Activated CD8-positive, alpha-beta memory T cell treated with anti-CD3 and anti-CD28 coated beads, Interleukin-2, amount 50 U/mL, for 4 hours (primary cell): Measurements from ENCODE around the gene ARHGAP21.
"Not testable (repeated sequence)": the region's sequence is repeated elsewhere in the genome, so short reads cannot be mapped to it uniquely, and the experiment has no call there.

Experiments used
- DNase-seq: peaks from one replicate; pipeline ENCODE4 v3.0.0-alpha.2; 2020

The ARHGAP21 gene

DNA sequence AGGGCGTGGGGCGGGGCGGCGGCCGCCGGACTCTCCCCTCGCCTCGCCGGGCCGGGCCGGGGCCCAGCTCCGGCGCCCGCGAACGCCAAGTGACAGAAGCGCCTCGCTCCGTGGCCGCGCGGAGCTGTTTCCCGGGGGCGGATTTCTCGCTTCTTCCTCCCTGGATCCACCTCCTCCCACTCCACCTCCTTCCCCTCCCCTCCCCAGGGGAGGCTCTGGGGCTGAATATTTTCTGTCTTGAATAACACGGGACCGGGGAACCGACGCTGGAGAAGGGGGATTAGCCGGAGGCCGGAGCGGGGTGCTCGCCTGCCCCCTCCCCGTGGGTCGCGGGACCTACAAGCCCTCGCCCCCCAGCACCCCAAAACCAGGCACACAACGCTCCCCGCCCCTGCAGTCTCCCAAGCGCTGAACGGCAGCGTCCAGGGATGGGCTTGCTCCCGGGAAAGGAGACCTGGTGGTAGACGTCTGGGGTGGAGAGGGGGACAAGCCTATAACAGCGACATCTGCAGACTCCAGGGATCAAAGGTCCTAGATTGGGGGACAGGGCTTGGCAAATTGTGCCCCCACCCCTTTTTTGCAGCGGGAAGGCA is at the start of gene ARHGAP21:
Gene ARHGAP21 (minus strand): TSS at position 100 of the 593 bp plus-strand sequence. CDS start 1,988 bp downstream, outside the sequence.
- DNase-seq = peak; percentile 35

DNA sequence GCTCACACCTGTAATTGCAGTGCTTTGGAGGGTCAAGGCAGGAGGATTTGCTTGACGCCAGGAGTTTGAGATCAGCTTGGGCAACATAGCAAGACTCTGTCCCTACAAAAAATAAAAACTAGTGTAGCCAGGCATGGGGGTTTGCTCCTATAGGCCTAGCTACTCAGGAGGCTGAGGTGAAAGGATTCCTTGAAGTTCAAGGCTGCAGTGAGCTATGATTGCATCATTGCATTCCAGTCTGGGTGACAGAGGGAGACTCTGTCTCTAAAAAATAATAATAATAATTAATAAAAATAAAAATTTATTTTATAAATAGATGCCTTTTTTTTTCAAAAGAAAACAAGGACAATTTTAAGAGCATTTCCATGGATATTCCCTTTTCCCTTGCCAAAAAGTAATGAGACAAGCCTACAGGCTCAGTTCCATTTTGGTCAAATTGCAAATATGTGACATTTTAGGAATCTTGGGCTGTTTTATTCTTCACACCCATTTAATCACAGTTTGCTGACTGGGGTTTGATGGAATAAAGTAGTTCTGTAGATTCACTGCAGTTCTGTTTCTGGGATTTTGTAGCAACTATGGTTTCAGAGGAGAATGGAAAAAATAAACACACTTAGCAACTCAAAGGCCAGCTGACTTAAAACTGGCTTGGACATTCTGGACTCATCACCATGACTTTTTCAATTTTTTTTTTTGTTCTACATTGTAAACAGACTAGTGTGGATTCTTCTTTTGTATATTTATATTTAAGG is 48.4 kb upstream of the ARHGAP21 start:
- no peak for DNase-seq

DNA sequence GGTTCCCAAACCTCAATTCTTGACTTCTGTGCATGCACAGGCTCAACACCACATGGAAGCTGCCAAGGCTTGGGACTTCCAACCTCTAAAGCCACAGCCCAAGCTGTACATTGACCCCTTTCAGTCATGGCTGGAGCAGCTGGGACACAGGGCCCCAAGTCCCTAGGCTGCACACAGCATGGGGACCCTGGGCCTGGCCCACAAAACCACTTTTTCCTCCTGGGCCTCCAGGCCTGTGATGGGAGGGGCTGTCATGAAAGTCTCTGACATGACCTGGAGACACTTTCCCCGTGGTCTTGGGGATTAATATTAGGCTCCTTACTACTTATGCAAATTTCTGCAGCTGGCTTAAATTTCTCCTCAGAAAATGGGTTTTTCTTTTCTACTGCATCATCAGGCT is 41.3 kb upstream of the ARHGAP21 start:
- DNase-seq = not testable (repeated sequence)

GRCh38 chr10:24762966-24763623 is 39.4 kb upstream of the ARHGAP21 start:
- no peak for DNase-seq

GRCh38 chr10:24762161-24762924 is 38.7 kb upstream of the ARHGAP21 start:
- no peak for DNase-seq

DNA sequence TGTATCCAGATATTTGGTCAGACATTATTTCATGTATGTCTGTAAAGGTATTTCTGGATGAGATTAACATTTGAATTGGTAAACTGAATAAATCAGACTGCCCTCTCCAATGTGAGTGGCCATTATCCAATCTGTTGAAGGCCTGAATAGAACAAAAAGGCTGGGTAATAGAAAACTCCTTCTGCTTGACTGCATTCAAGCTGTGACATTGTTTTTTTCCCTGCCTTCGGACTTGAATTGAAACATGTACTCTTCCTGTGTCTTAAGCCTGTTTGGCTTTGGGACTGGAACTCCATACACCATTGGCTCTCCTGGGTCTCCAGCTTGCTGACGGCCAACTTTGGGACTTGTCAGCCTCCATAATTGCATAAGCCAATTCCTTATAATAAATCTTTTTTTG is 36.0 kb upstream of the ARHGAP21 start:
- no peak for DNase-seq

- DNase-seq = not testable (repeated sequence)
These were observed 34.6 kb upstream of the ARHGAP21 start for GRCh38 chr10:24758254-24758653.

DNA sequence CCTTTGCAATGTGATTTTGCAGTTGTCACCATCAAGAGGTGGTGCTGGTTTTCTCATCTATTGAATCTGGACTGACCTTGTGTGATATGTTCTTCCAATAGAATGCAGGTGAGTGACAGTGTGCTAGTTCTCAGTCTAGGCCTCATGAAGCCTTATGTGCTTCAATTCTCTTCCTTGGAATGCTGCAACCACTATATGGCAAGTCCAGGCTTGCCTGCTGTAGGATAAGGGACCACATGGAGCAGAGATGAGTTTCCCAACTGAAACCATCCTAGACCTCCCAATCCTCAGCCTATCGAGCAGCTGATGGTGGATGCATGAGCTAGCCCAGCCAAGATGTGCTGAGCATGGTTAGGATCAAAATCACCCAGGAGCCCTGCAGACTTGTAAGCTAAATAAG is 32.6 kb upstream of the ARHGAP21 start:
- no peak for DNase-seq

DNA sequence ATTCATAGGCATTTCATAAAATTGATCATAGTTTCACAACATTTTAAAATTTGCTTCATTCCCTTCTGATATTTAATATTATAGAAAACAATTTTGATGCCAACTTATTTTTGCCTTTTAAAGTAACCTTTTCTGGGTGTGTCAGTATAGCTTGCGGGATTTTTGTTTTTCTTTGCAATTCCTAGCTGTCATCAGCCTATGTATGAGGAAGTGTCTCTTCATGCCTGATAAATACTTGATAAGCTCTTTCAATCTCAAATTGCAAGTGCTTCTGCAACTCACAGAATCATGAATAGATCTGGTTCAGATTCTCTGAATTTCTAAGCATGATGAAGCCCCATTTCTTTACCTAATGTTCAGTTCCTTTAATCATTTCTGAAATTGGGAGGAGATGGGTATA is 28.0 kb upstream of the ARHGAP21 start:
- no peak for DNase-seq

- DNase-seq = no peak
These were observed 27.0 kb upstream of the ARHGAP21 start for GRCh38 chr10:24750695-24751094.

DNA sequence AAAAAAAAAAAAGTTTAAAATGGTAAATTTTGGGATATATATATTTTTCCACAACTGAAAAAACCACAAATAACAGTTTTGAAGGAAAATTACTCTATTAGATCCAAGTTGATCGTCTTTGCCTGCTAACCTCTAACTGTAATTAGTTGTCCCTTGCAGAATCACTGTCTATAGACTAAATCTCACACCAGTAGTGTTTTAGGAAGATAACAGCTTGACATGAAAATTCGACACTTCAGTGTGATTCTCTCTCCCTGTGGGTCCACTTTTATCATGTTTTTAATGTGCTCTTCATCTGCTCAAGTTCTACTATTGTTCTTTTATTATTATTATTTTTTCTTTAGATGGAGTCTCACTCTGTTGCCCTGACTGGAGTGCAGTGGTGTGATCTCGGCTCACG is 24.5 kb upstream of the ARHGAP21 start:
- DNase-seq = no peak

GRCh38 chr10:24744946-24745345 is 21.3 kb upstream of the ARHGAP21 start:
- no peak for DNase-seq

GRCh38 chr10:24740714-24741113 is 17.0 kb upstream of the ARHGAP21 start:
- DNase-seq = no peak

- DNase-seq = no peak
These were observed 13.3 kb upstream of the ARHGAP21 start for GRCh38 chr10:24737001-24737400.

DNA sequence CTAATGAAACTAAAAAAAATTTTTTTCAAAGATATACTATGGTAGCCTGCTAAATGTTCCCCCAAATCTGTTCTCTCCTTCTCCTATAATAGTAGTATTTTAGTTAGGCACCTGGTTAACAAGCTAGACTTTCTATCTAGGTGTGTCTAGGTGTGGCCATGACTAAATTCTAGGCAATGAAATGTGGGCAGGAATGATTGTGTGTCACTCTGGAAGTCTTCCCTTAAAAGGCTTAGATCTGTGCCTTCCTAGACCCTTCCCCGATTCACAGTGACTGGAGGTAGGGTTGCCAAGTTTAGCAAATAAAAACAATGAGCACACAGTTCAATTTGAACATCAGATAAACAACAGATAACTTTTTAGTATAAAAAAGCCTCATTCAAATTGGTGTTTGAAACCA is 8.3 kb upstream of the ARHGAP21 start:
- DNase-seq = no peak

DNA sequence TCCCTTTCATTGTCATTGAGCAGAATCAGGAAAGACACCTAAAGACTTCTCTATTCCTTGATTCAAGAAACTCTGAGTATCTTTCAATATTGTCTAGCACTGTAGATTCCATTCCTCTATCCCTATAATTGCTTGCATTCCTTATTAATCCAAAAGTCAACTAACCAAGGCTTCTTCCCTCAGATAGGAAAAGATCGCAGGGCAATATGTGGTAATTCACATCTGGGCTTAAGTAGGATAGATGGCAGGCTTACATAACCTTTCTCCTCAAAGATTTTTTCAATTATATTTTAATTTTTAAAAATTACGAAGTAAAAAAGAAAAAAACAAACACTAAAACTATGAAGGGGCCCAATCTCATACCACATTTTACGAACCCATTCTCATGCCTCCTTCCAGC is 7.1 kb upstream of the ARHGAP21 start:
- no peak for DNase-seq

DNA sequence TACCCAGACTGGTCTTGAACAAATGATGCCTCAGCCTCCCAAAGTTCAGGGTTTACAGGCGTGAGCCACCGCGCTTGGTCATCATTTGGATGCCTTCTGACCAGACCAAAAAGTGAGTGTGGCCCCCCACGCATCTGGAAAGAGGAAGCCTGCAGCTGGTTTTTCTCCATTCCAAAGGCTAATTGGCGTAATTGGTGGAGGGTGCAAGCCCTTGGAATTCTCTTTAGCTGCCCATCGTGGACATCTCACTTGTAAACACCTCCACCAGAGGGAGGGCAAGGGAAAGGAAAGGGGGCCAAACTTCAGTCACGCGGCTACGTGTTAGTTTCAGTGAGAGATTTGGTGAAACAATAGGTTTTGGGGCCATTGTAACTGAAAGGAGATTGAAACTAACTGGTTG is 4.1 kb upstream of the ARHGAP21 start:
- no peak for DNase-seq

DNA sequence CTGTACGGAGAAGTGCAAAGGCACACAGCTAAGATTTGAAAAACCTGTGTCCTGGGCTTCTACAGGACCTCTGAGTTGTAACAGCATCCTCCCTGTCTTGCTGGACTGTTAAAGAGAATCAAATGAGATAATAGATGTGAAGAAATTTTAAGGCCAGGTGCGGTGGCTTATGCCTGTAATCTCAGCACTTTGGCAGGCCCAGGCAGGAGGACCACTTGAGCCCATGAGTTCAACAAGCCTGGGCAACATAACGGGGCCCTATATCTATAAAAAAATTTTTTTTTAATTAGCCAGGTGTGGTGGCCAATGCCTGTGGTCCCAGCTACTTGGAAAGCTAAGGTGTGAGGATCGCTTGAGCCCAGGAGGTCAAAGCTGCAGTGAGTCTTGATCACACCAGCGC is 2.9 kb upstream of the ARHGAP21 start:
- no peak for DNase-seq

- DNase-seq = not testable (repeated sequence)
These were observed 2.3 kb upstream of the ARHGAP21 start for GRCh38 chr10:24726029-24726428.

DNA sequence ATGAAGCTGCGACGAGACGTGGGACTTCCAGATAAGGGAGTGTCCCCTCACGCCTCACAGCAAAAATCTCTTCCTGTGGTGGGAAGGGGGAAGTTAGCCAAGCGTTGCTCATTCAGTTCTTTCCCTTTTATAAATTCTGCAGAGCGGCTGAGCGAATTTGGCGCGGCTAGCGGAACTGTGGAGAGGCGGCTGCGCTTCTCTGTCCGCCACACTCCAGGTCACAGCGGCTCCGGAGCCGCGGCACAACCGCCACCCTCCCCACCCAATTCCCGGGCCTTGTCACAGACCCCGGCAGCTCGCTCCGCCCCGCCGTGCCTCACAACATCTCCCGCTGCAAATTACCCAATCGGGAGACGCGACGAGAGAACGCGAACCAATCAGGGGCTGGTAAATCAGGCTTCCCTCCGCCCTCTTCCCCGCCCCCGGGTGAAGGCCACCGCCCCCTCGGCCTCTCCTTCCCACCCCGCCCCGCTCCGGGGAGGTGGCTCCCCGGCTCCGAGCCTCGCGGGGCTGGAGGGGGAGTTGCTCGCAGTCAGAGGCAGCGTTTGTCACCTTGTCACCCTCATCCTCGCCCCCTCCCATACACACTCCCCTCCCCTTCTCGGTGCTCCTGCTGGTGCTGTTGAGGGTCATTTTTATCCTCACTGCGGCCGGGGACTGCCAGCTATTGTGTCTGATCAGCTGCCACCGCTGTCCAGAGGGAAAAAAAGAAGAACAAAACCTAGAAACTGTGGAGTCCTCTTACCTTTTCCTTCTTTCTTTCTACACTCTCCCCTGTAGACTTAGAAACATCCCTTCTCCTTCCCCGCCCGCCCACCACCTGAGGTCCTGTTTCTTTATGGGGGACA is 918 bp upstream of the ARHGAP21 start:
- peak; percentile 95 for DNase-seq

GRCh38 chr10:24723386-24723787 is 300 bp downstream of the ARHGAP21 start:
- peak; percentile 24 for DNase-seq

- DNase-seq = peak; percentile 45
These were observed 856 bp downstream of the ARHGAP21 start for GRCh38 chr10:24722676-24723385.
